CD14-positive monocyte (primary cell): ENCODE measurements around the gene METTL25. TPM values are rescaled to one million over a fixed set of nuclear protein-coding genes. Genes with fewer than 3 reads are reported as not detected.

Experiments
- DNase-seq, 3 donors: peaks; one replicate each; pipeline ENCODE4 v3.0.0-alpha.2; 2011 to 2022
- H2AFZ ChIP-seq: 2 replicates; pipeline ENCODE4 v1.6.0; 2012; ENCODE audit warnings: mild to moderate bottlenecking, low read depth, low read length, inconsistent platforms; ENCODE audit not compliant: insufficient read depth, poor library complexity, severe bottlenecking
- H3K27ac ChIP-seq, 2 donors: 1 replicate in 1 of 2; 2 replicates in 1 of 2; pipeline ENCODE4 v1.5.1; 2012 to 2013; ENCODE audit warnings: low read length in 2 of 2, control low read depth in 1 of 2, inconsistent platforms in 1 of 2, low read depth in 1 of 2, mild to moderate bottlenecking in 1 of 2
- H3K27me3 ChIP-seq, 2 donors: one replicate each; pipeline versions ENCODE4 v1.6.0 to v1.6.1; 2011 to 2013; ENCODE audit warnings: low read length in 2 of 2; ENCODE audit not compliant: control insufficient read depth in 2 of 2, insufficient read depth in 2 of 2
- H3K36me3 ChIP-seq, 2 donors: replicated peaks in 1 of 2; 1 replicate in 1 of 2; 2 replicates in 1 of 2; pipeline versions ENCODE4 v1.5.1 to v1.6.1; 2012 to 2013; ENCODE audit warnings: low read length in 2 of 2, control low read depth in 1 of 2, inconsistent platforms in 1 of 2, mild to moderate bottlenecking in 1 of 2; ENCODE audit not compliant: insufficient read depth in 2 of 2, control insufficient read depth in 1 of 2
- H3K4me1 ChIP-seq, 2 donors: 1 replicate in 1 of 2; 2 replicates in 1 of 2; pipeline versions ENCODE4 v1.5.1 to v1.6.1; 2012 to 2013; ENCODE audit warnings: low read length in 2 of 2, control low read depth in 1 of 2, inconsistent platforms in 1 of 2, mild to moderate bottlenecking in 1 of 2, moderate library complexity in 1 of 2; ENCODE audit not compliant: insufficient read depth in 2 of 2, control insufficient read depth in 1 of 2
- H3K4me2 ChIP-seq: replicated peaks from 2 replicates; pipeline ENCODE3; 2012; ENCODE audit warnings: low read length, moderate library complexity, mild to moderate bottlenecking; ENCODE audit not compliant: poor library complexity, severe bottlenecking; ENCODE audit errors: extremely low read depth
- H3K4me3 ChIP-seq, 3 experiments: fragments of 200-600 bp in 1 of 3; sonication (generic) in 1 of 3; replicated peaks in 1 of 3; 1 replicate in 2 of 3; 2 replicates in 1 of 3; pipeline ENCODE4 v1.5.1; 2011 to 2013; ENCODE audit warnings: low read length in 3 of 3, mild to moderate bottlenecking in 3 of 3, control low read depth in 2 of 3, low read depth in 2 of 3, inconsistent platforms in 1 of 3, moderate library complexity in 1 of 3
- H3K79me2 ChIP-seq: 2 replicates; pipeline ENCODE4 v1.6.0; 2012; ENCODE audit warnings: mild to moderate bottlenecking, control low read depth, inconsistent platforms, low read length, moderate library complexity; ENCODE audit not compliant: insufficient read depth
- H3K9ac ChIP-seq: 2 replicates; pipeline ENCODE4 v1.6.0; 2017; ENCODE audit warnings: low read length, mild to moderate bottlenecking; ENCODE audit not compliant: insufficient read depth, poor library complexity, severe bottlenecking
- H3K9me3 ChIP-seq, 2 donors: replicated peaks in 1 of 2; 1 replicate in 1 of 2; 2 replicates in 1 of 2; pipeline versions ENCODE4 v1.5.1 to v1.6.1; 2012 to 2013; ENCODE audit warnings: low read length in 2 of 2, control low read depth in 1 of 2; ENCODE audit not compliant: control insufficient read depth in 1 of 2, insufficient read depth in 1 of 2
- H4K20me1 ChIP-seq: 2 replicates; pipeline ENCODE4 v1.6.0; 2012; ENCODE audit warnings: mild to moderate bottlenecking, low read length, control low read depth, moderate library complexity; ENCODE audit not compliant: insufficient read depth
- H3K27ac Mint-ChIP-seq, 7 donors: one replicate each; pipeline ENCODE4 v1.8.0; 2020; ENCODE audit warnings: mild to moderate bottlenecking in 7 of 7, mixed read lengths in 7 of 7, moderate library complexity in 6 of 7, inconsistent platforms in 2 of 7
- H3K27me3 Mint-ChIP-seq, 3 donors: one replicate each; pipeline ENCODE4 v1.8.0; 2021 to 2022; ENCODE audit warnings: low read depth in 3 of 3, mild to moderate bottlenecking in 3 of 3, mixed read lengths in 3 of 3, moderate library complexity in 3 of 3, inconsistent platforms in 1 of 3
- H3K36me3 Mint-ChIP-seq, 2 donors: one replicate each; pipeline ENCODE4 v1.8.0; 2020; ENCODE audit warnings: mixed read lengths in 2 of 2, inconsistent platforms in 1 of 2, mild to moderate bottlenecking in 1 of 2
- H3K4me1 Mint-ChIP-seq: one replicate; pipeline ENCODE4 v1.8.0; 2020; ENCODE audit warnings: mild to moderate bottlenecking, mixed read lengths
- H3K4me3 Mint-ChIP-seq, 2 donors: one replicate each; pipeline ENCODE4 v1.8.0; 2020; ENCODE audit warnings: mild to moderate bottlenecking in 2 of 2, mixed read lengths in 2 of 2, moderate library complexity in 1 of 2
- H3K9me3 Mint-ChIP-seq, 7 donors: one replicate each; pipeline ENCODE4 v1.8.0; 2020 to 2022; ENCODE audit warnings: mixed read lengths in 7 of 7, mild to moderate bottlenecking in 6 of 7, moderate library complexity in 6 of 7, inconsistent platforms in 2 of 7
- WGBS: methylation state at CpG from one replicate; pipeline ENCODE4 v1.1.5; 2013; ENCODE audit warnings: missing lambda C conversion rate; ENCODE audit not compliant: insufficient coverage; 5-methylcytosine and 5-hydroxymethylcytosine counted together
- intact Hi-C, 2 donors: fragments of 100-400 bp; cut with micrococcal nuclease; formaldehyde crosslinking; loops; one replicate each; pipeline versions ENCODE4 v1.15.0 to v1.15.1; 2023
- polyA plus RNA-seq, 3 donors: library from polyadenylated mRNA; depleted of rRNA in 1 of 3; unstranded in 2 of 3; stranded (reverse) in 1 of 3; fragments of 300-500 nt in 2 of 3; fragments of >200 nt in 1 of 3; fragmentation: Illumina TruSeq in 2 of 3; gene quantifications; 1 replicate in 2 of 3; 2 replicates in 1 of 3; pipeline ENCODE4 v1.2.3, GENCODE V29; 2012 to 2021
- TF ChIP-seq, protein P1 (sequence below): fragments of 200-600 bp; IDR thresholded peaks from one replicate; pipeline ENCODE4 v1.8.0; 2022; ENCODE audit warnings: antibody characterized with exemption, mild to moderate bottlenecking

The METTL25 gene
- polyA plus RNA-seq, 3 donors: 7.0 to 12.2 (median 8.1) TPM

DNA sequence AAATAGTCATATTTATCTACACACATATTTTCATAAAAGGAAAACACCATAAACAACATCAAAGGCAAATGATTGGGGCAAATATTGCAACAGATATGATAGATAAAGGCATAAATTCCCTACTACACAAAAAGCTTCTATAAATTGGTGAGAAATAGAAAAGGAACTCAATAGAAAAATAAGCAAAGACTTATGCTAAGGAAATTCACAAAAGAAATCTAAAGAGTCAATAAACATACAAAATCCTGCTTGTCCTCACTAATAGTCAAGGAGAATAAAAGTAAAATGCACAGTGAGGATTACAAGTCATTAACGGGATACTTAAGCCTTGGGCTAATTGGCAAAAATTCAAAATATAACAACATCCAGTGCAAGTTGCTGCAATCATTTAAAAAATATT lies 30.5 kb upstream of the METTL25 start:
- no peak for DNase-seq
- H3K4me3 ChIP-seq: no peak overlapping the region
- H3K27ac Mint-ChIP-seq: no peak overlapping the region
- H3K27me3 ChIP-seq: no peaks in the 10 kb centered on the region
- intact Hi-C loops: no loop called here
- H3K36me3 Mint-ChIP-seq: no peaks in the 10 kb centered on the region
- no peaks in the 10 kb centered on the region for H3K4me1 ChIP-seq
- 100% methylated on average over 1 of the region's 1 CpG for WGBS
- H3K4me3 Mint-ChIP-seq: no peak overlapping the region
- TF ChIP-seq, protein P1, sequence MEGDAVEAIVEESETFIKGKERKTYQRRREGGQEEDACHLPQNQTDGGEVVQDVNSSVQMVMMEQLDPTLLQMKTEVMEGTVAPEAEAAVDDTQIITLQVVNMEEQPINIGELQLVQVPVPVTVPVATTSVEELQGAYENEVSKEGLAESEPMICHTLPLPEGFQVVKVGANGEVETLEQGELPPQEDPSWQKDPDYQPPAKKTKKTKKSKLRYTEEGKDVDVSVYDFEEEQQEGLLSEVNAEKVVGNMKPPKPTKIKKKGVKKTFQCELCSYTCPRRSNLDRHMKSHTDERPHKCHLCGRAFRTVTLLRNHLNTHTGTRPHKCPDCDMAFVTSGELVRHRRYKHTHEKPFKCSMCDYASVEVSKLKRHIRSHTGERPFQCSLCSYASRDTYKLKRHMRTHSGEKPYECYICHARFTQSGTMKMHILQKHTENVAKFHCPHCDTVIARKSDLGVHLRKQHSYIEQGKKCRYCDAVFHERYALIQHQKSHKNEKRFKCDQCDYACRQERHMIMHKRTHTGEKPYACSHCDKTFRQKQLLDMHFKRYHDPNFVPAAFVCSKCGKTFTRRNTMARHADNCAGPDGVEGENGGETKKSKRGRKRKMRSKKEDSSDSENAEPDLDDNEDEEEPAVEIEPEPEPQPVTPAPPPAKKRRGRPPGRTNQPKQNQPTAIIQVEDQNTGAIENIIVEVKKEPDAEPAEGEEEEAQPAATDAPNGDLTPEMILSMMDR: no peak
- no peak overlapping the region for H2AFZ ChIP-seq
- no peaks in the 10 kb centered on the region for H3K9me3 Mint-ChIP-seq
- no peak overlapping the region for H3K4me2 ChIP-seq
- no peaks in the 10 kb centered on the region for H4K20me1 ChIP-seq
- no peaks in the 10 kb centered on the region for H3K79me2 ChIP-seq
- no peaks in the 10 kb centered on the region for H3K9me3 ChIP-seq
- no peaks in the 10 kb centered on the region for H3K4me1 Mint-ChIP-seq
- H3K36me3 ChIP-seq: no peaks in the 10 kb centered on the region
- H3K27ac ChIP-seq: no peak overlapping the region
- no peak overlapping the region for H3K9ac ChIP-seq
- peaks cover 3 to 5% (median 3%) of the 10 kb centered on the region in 3 donors for H3K27me3 Mint-ChIP-seq

DNA sequence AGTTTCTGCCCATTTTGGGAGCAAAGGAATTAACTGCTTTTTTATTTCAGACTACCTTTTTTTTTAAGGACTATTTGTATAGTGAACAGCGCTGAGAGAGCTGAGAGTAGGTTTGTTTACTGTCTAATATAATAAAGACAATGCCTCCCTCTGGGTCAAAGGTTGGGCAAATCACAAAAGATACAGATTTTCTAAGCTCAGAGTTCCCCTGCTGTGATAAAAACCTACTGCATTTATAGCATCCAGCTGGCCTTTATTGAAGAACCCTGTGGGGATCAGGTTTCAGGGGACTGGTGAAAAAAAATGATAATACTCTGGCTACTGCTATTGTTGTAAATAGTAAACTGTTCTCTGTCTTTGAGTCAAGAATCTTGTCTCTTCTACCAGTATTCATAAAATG lies 28.8 kb upstream of the METTL25 start:
- Histone ChIP-seq H4K20me1 (no peaks in the 10 kb centered on the region), H2AFZ (no peak overlapping the region), H3K9me3 (no peaks in the 10 kb centered on the region), H3K27ac (no peak overlapping the region), H3K4me3 (no peak overlapping the region), H3K4me1 (no peaks in the 10 kb centered on the region), H3K79me2 (no peaks in the 10 kb centered on the region), H3K9ac (no peak overlapping the region), H3K4me2 (no peak overlapping the region), H3K27me3 (no peaks in the 10 kb centered on the region), H3K36me3 (no peaks in the 10 kb centered on the region)
- intact Hi-C loops: no loop called here
- TF ChIP-seq, protein P1: no peak
- DNase-seq: no peak
- Mint-ChIP-seq H3K36me3 (no peaks in the 10 kb centered on the region), H3K27me3 (peaks cover 2 to 5% (median 3%) of the 10 kb centered on the region in 3 donors), H3K4me3 (no peak overlapping the region), H3K27ac (no peak overlapping the region), H3K4me1 (no peaks in the 10 kb centered on the region), H3K9me3 (no peaks in the 10 kb centered on the region)
- no CpG with 5 or more reads among the region's 1 CpG for WGBS
